GM18907 (cell line): ENCODE measurements around the gene SLC9A9.
A peak's percentile ranks its signal among the peaks of the same experiment; 100 is the strongest.

Experiments
- ATAC-seq: cut with Tn5 transposase; IDR thresholded peaks from one replicate; pipeline ENCODE4 v1.9.1; 2021; ENCODE audit warnings: mild to moderate bottlenecking, moderate library complexity; ENCODE audit not compliant: unreplicated experiment

SLC9A9 gene

GRCh38 chr3:143273975-143274690, 574.1 kb downstream of the SLC9A9 start:
- no peak for ATAC-seq

GRCh38 chr3:143271136-143271535, 577.1 kb downstream of the SLC9A9 start:
- ATAC-seq, result no peak

- ATAC-seq, result no peak
Observed at GRCh38 chr3:143269741-143270140, 578.5 kb downstream of the SLC9A9 start.

- no peak for ATAC-seq
Observed at GRCh38 chr3:143267989-143268388, 580.3 kb downstream of the SLC9A9 start.

- peak; percentile 78 for ATAC-seq
Observed at GRCh38 chr3:143266927-143267326, 581.3 kb downstream of the SLC9A9 start.

- ATAC-seq, result no peak
Observed at GRCh38 chr3:143266511-143266910, 581.8 kb downstream of the SLC9A9 start.

- no peak for ATAC-seq
Observed at GRCh38 chr3:143265501-143266070, 582.7 kb downstream of the SLC9A9 start.

- ATAC-seq, result no peak
Observed at GRCh38 chr3:143263852-143264513, 584.3 kb downstream of the SLC9A9 start.

GRCh38 chr3:143261848-143262247, 586.4 kb downstream of the SLC9A9 start:
- ATAC-seq, result no peak

GRCh38 chr3:143258692-143259091, 589.6 kb downstream of the SLC9A9 start:
- no peak for ATAC-seq

- ATAC-seq, result no peak
Observed at GRCh38 chr3:143256416-143256815, 591.9 kb downstream of the SLC9A9 start.

GRCh38 chr3:143255739-143256138, 592.5 kb downstream of the SLC9A9 start:
- no peak for ATAC-seq

GRCh38 chr3:143252931-143253330, 595.3 kb downstream of the SLC9A9 start:
- no peak for ATAC-seq

- ATAC-seq, result no peak
Observed at GRCh38 chr3:143249014-143249413, 599.3 kb downstream of the SLC9A9 start.

GRCh38 chr3:143247073-143247472, 601.2 kb downstream of the SLC9A9 start:
- ATAC-seq, result no peak

- no peak for ATAC-seq
Observed at GRCh38 chr3:143245692-143246091, 602.6 kb downstream of the SLC9A9 start.

GRCh38 chr3:143244516-143245063, 603.7 kb downstream of the SLC9A9 start:
- ATAC-seq, result no peak

GRCh38 chr3:143243686-143244085, 604.6 kb downstream of the SLC9A9 start:
- ATAC-seq, result no peak

GRCh38 chr3:143242691-143243090, 605.6 kb downstream of the SLC9A9 start:
- ATAC-seq, result no peak

GRCh38 chr3:143242101-143242500, 606.2 kb downstream of the SLC9A9 start:
- no peak for ATAC-seq

- ATAC-seq, result no peak
Observed at GRCh38 chr3:143241481-143241951, 606.8 kb downstream of the SLC9A9 start.

- no peak for ATAC-seq
Observed at GRCh38 chr3:143240886-143241285, 607.4 kb downstream of the SLC9A9 start.
